K562 (cell line): ENCODE results near the gene CDC14A. TPM values are rescaled to one million over a fixed set of nuclear protein-coding genes. Genes with fewer than 3 reads are reported as not detected.

Experiments used
- ATAC-seq: fragments of 200-7000 bp; cut with Tn5 transposase; 3 replicates; pipeline ENCODE4 v1.9.1; 2020; ENCODE audit warnings: moderate library complexity
- BruUV-seq: library from RNA; stranded (reverse); fragments of 400-500 nt; replicated peaks from 2 replicates; lab custom pipeline; 2021; lab: Mats Ljungman, UMichigan
- CTCF ChIA-PET: fragments of 300-600 bp; formaldehyde crosslinking; extraction: SDS; loops from one replicate; lab custom pipeline; 2021; ENCODE audit warnings: low intra/inter-chr PET ratio; lab: Yijun Ruan, JAX
- POLR2A ChIA-PET: fragments of 300-600, 350-650 bp; sonication (Branson Sonifier 250); formaldehyde crosslinking; extraction: SDS; loops from one replicate; lab custom pipeline; 2021; ENCODE audit warnings: antibody characterized with exemption, inconsistent platforms; lab: Yijun Ruan, JAX
- DNase-seq, 4 experiments: peaks; one replicate each; pipeline versions ENCODE4 v3.0.0 to v3.0.0-alpha.2; 2011 to 2018; ENCODE audit warnings: low spot score in 3 of 4, mixed read lengths in 3 of 4; ENCODE audit errors: extremely low read depth in 1 of 4
- FAIRE-seq: peaks from 2 replicates; lab custom pipeline; 2011; peaks lifted over from hg19 to GRCh38; lab: Jason Lieb, UNC
- H2AFZ ChIP-seq: 2 replicates; pipeline ENCODE4 v1.6.0; 2011; ENCODE audit warnings: low read depth, low read length, control low read depth, inconsistent platforms
- H3K27ac ChIP-seq: fragments of 200-600 bp; 3 replicates; pipeline ENCODE4 v1.8.0; 2011; ENCODE audit warnings: low read depth, mild to moderate bottlenecking, control low read depth, inconsistent platforms, low read length, moderate library complexity, mixed read lengths; ENCODE audit errors: extremely low read depth
- H3K27me3 ChIP-seq, 2 experiments: fragments of 300-600 bp in 1 of 2; 2 replicates in 1 of 2; 3 replicates in 1 of 2; pipeline versions ENCODE4 v1.6.0 to v1.8.0; 2011; ENCODE audit warnings: inconsistent platforms in 2 of 2, low read length in 2 of 2, mild to moderate bottlenecking in 1 of 2, mixed read lengths in 1 of 2, moderate library complexity in 1 of 2; ENCODE audit not compliant: control insufficient read depth in 2 of 2, insufficient read depth in 2 of 2
- H3K36me3 ChIP-seq: fragments of 300-600 bp; 3 replicates; pipeline ENCODE4 v1.8.0; 2011; ENCODE audit warnings: mild to moderate bottlenecking, low read length, inconsistent platforms; ENCODE audit not compliant: control insufficient read depth, insufficient read depth
- H3K4me1 ChIP-seq, 2 experiments: fragments of 200-600 bp in 1 of 2; replicated peaks in 1 of 2; 2 replicates in 1 of 2; 3 replicates in 1 of 2; pipeline versions ENCODE4 v1.5.1 to v1.8.0; 2011; ENCODE audit warnings: inconsistent platforms in 2 of 2, low read length in 2 of 2, mild to moderate bottlenecking in 1 of 2, mixed read lengths in 1 of 2, moderate library complexity in 1 of 2; ENCODE audit not compliant: control insufficient read depth in 2 of 2, insufficient read depth in 2 of 2
- H3K4me2 ChIP-seq: 2 replicates; pipeline ENCODE4 v1.6.1; 2011; ENCODE audit warnings: low read length, control low read depth, inconsistent platforms, mixed read lengths; ENCODE audit not compliant: insufficient read depth
- H3K4me3 ChIP-seq: fragments of 200-600 bp; sonication (generic), shearing (Covaris generic); 2 replicates; pipeline ENCODE4 v1.5.1; 2016; ENCODE audit warnings: control low read depth, inconsistent platforms
- H3K79me2 ChIP-seq: fragments of 200-600 bp; 3 replicates; pipeline ENCODE4 v1.8.0; 2011; ENCODE audit warnings: low read length, inconsistent platforms; ENCODE audit not compliant: control insufficient read depth, insufficient read depth
- H3K9ac ChIP-seq, 2 experiments: 2 replicates each; pipeline versions ENCODE4 v1.6.0 to v1.6.1; 2011; ENCODE audit warnings: low read depth in 2 of 2, low read length in 2 of 2, control low read depth in 1 of 2, inconsistent platforms in 1 of 2, mild to moderate bottlenecking in 1 of 2, mixed read lengths in 1 of 2; ENCODE audit not compliant: insufficient read depth in 1 of 2
- H3K9me1 ChIP-seq: one replicate; pipeline ENCODE4 v1.6.0; 2011; ENCODE audit warnings: inconsistent platforms, mild to moderate bottlenecking, low read length, moderate library complexity; ENCODE audit not compliant: control insufficient read depth, insufficient read depth
- H3K9me3 ChIP-seq: replicated peaks from 2 replicates; pipeline ENCODE4 v1.5.1; 2011; ENCODE audit warnings: low read depth, low read length, inconsistent platforms; ENCODE audit not compliant: control insufficient read depth, insufficient read depth
- H4K20me1 ChIP-seq: replicated peaks from 2 replicates; pipeline ENCODE4 v1.6.1; 2011; ENCODE audit warnings: low read length, inconsistent platforms, mixed read lengths; ENCODE audit not compliant: control insufficient read depth, insufficient read depth
- CCNT2 ChIP-seq: IDR thresholded peaks from 2 replicates; pipeline ENCODE4 v1.6.1; 2011; ENCODE audit warnings: borderline replicate concordance, low read depth, mild to moderate bottlenecking, moderate library complexity, mixed read lengths, low read length; ENCODE audit not compliant: insufficient read length; ENCODE audit errors: extremely low read depth
- CREM ChIP-seq: IDR thresholded peaks from 2 replicates; pipeline ENCODE4 v1.6.1; 2014; ENCODE audit warnings: antibody characterized with exemption, low read depth
- CXXC5 ChIP-seq: fragments of 250-450 bp; sonication (Bioruptor Pico); IDR thresholded peaks from 2 replicates; pipeline ENCODE4 v1.8.0; 2022; ENCODE audit warnings: inconsistent platforms, mild to moderate bottlenecking, moderate library complexity
- ELF1 ChIP-seq: fragments of 200-800 bp; sonication (Bioruptor generic); IDR thresholded peaks from 2 replicates; pipeline ENCODE4 v1.6.1; 2016; ENCODE audit warnings: missing genetic modification characterization, missing compliant biosample characterization
- ELF4 ChIP-seq: fragments of 450-650 bp; formaldehyde crosslinking; IDR thresholded peaks from 2 replicates; pipeline ENCODE4 v1.4.0; 2022; ENCODE audit warnings: missing genetic modification characterization
- ERF ChIP-seq: fragments of 450-650 bp; formaldehyde crosslinking; IDR thresholded peaks from 2 replicates; pipeline ENCODE4 v1.4.0; 2020; ENCODE audit warnings: mild to moderate bottlenecking, mixed read lengths
- ESRRA ChIP-seq: fragments of 450-650 bp; IDR thresholded peaks from 2 replicates; pipeline ENCODE4 v1.6.1; 2014; ENCODE audit warnings: low read depth, mild to moderate bottlenecking, moderate library complexity, borderline replicate concordance
- FIP1L1 ChIP-seq: fragments of 200-400 bp; formaldehyde crosslinking; IDR thresholded peaks from 2 replicates; pipeline ENCODE4 v1.6.1; 2018; ENCODE audit warnings: mild to moderate bottlenecking, low read depth, low read length; ENCODE audit not compliant: poor library complexity, severe bottlenecking
- LCOR ChIP-seq: sonication (generic); formaldehyde crosslinking; IDR thresholded peaks from 2 replicates; pipeline ENCODE4 v1.8.0; 2022; ENCODE audit warnings: mild to moderate bottlenecking, missing genetic modification reagents
- MAZ ChIP-seq, 2 experiments: fragments of 450-650 bp in 1 of 2; sonication (generic) in 1 of 2; formaldehyde crosslinking; IDR thresholded peaks in 1 of 2; conservative IDR thresholded peaks in 1 of 2; 2 replicates each; pipeline versions ENCODE4 v1.4.0 to v1.5.0; 2020; ENCODE audit warnings: mild to moderate bottlenecking in 1 of 2, missing genetic modification reagents in 1 of 2
- NR2C2 ChIP-seq, 2 experiments: fragments of 200-800 bp in 1 of 2; sonication (Bioruptor generic) in 1 of 2; sonication (generic) in 1 of 2; formaldehyde crosslinking in 1 of 2; IDR thresholded peaks; 2 replicates each; pipeline versions ENCODE4 v1.6.1 to v1.8.0; 2016 to 2022; ENCODE audit warnings: mild to moderate bottlenecking in 1 of 2, missing compliant biosample characterization in 1 of 2, missing genetic modification characterization in 1 of 2, missing genetic modification reagents in 1 of 2
- RNF2 ChIP-seq: sonication (generic); IDR thresholded peaks from 2 replicates; pipeline ENCODE4 v1.6.1; 2016
- SMARCA4 ChIP-seq: fragments of 450-650 bp; IDR thresholded peaks from 2 replicates; pipeline ENCODE4 v1.6.1; 2016
- TAL1 ChIP-seq: fragments of 450-650 bp; IDR thresholded peaks from 2 replicates; pipeline ENCODE4 v1.6.1; 2016; ENCODE audit warnings: mild to moderate bottlenecking
- TFAP4 ChIP-seq: sonication (generic); formaldehyde crosslinking; IDR thresholded peaks from 2 replicates; pipeline ENCODE4 v1.8.0; 2022; ENCODE audit warnings: missing genetic modification reagents, mild to moderate bottlenecking, moderate library complexity, borderline replicate concordance
- WGBS: fragments of 100-300 bp; shearing (Covaris generic); methylation state at CpG from one replicate; pipeline ENCODE4 v1.1.6; 2016; ENCODE audit warnings: low coverage, mixed read lengths; ENCODE audit not compliant: insufficient coverage; ENCODE audit errors: missing lambda C conversion rate; 5-methylcytosine and 5-hydroxymethylcytosine counted together
- in situ Hi-C: fragments of 300-500 bp; cut with MboI; formaldehyde crosslinking; loops from 4 replicates; pipeline ENCODE4 v1.15.0; 2018; ENCODE audit warnings: inconsistent platforms, mixed read lengths
- intact Hi-C: fragments of 100-400 bp; cut with micrococcal nuclease; formaldehyde crosslinking; loops from 2 replicates; pipeline ENCODE4 v1.14.2; 2022
- polyA plus RNA-seq, 8 experiments: library from polyadenylated mRNA; depleted of rRNA in 4 of 8; stranded (reverse) in 5 of 8; unstranded in 3 of 8; fragments of >200 nt; fragmentation: Nextera tagmentation in 2 of 8; fragmentation: Illumina TruSeq in 1 of 8; extraction: Ambion mirVana in 2 of 8; extraction: Trizol in 1 of 8; gene quantifications; 2 replicates each; pipeline versions ENCODE4 v1.2.1 to v1.2.3, GENCODE V29; 2011 to 2014; ENCODE audit warnings: inconsistent platforms in 1 of 8, missing spikeins in 1 of 8
- total RNA-seq, 7 experiments: library from RNA; depleted of rRNA in 6 of 7; stranded (reverse); fragments of >200 nt in 6 of 7; fragmentation: Illumina TruSeq in 2 of 7; extraction: Trizol in 2 of 7; gene quantifications; 2 replicates each; pipeline versions ENCODE4 v1.2.1 to v1.2.3, GENCODE V29; 2011 to 2021; ENCODE audit warnings: low replicate concordance in 1 of 7
- TF ChIP-seq, protein P1 (sequence below): fragments of 450-650 bp; formaldehyde crosslinking; IDR thresholded peaks from 2 replicates; pipeline ENCODE4 v1.4.0; 2020; ENCODE audit warnings: mild to moderate bottlenecking, moderate library complexity
- TF ChIP-seq, protein P2 (sequence below): fragments of 450-650 bp; formaldehyde crosslinking; conservative IDR thresholded peaks from 2 replicates; pipeline ENCODE4 v1.4.0; 2022; ENCODE audit warnings: mild to moderate bottlenecking, missing genetic modification characterization

Gene CDC14A
- total and polyA plus RNA-seq, 9 of the 15 experiments (the other 6 are each of a cell fraction or from before 2014, with no cell fraction given), result 17.0 to 74.3 (median 33.4) TPM

- intact Hi-C loops, result no loop called here
- ChIA-PET CTCF (no interaction called here), POLR2A (interaction anchor here (1.3 to 1.9 kb wide), 2 partner anchors 18 to 77 kb away, joined by 3 to 5 read pairs; no protein-coding TSS in a partner anchor)
- no peak overlapping the region for H3K4me3 ChIP-seq
- peak; percentile 85 for ATAC-seq
- no peaks in the 10 kb centered on the region for H3K27me3 ChIP-seq
- in situ Hi-C loops, result no loop called here
- H3K4me2 ChIP-seq, result 0 out of 2 replicates have a peak overlapping the region, but pooled peaks have one; percentile 8
- DNase-seq, result peak; percentile 44 to 83 (median 62)
- peak overlapping the region; percentile 15; the same call in 1 of the 3 replicates for H3K27ac ChIP-seq
- H3K9me1 ChIP-seq, result no peaks in the 10 kb centered on the region
- peaks cover 65% of the 10 kb centered on the region for H3K36me3 ChIP-seq
- no TSS peak for BruUV-seq
- peak; percentile 86 for FAIRE-seq
- H4K20me1 ChIP-seq, result 0 out of 2 replicates have a peak, but pooled peaks cover 3% of the 10 kb centered on the region
- WGBS, result 37% methylated on average over 4 of the region's 4 CpGs
- peaks cover 49% of the 10 kb centered on the region for H3K79me2 ChIP-seq
- peaks cover 0 to 49% of the 10 kb centered on the region in 2 experiments for H3K4me1 ChIP-seq
- H3K9me3 ChIP-seq, result no peaks in the 10 kb centered on the region
- no peak overlapping the region for H3K9ac ChIP-seq
- no peak overlapping the region for H2AFZ ChIP-seq
- TF ChIP-seq ESRRA (peak; percentile 35; the same call in 1 of the 2 replicates), FIP1L1 (no peak), ELF1 (tag) (peak; percentile 79), CREM (peak; percentile 67), ELF4 (CRISPR knock-in tag) (0 out of 2 replicates have a peak, but pooled peaks have one; percentile 68), SMARCA4 (peak; percentile 87), ERF (CRISPR knock-in tag) (no peak), TAL1 (peak; percentile 39; the same call in 1 of the 2 replicates), MAZ (CRISPR knock-in tag; conservative IDR thresholded peaks at IDR 0.05 in 1 of 2, IDR thresholded peaks at IDR 0.05 in 1 of 2) (peak; percentile 38 to 47; a peak in 1 of 4 replicates), RNF2 (peak; percentile 54; the same call in 1 of the 2 replicates), CXXC5 (CRISPR knock-in tag) (peak; percentile 52), LCOR (CRISPR knock-in tag) (0 out of 2 replicates have a peak, but pooled peaks have one; percentile 27), CCNT2 (peak; percentile 77), TFAP4 (CRISPR knock-in tag) (peak; percentile 68), NR2C2 (CRISPR knock-in tag; IDR thresholded peaks at IDR 0.05) (no peak), NR2C2 (tag; IDR thresholded peaks at IDR 0.05) (0 out of 2 replicates have a peak, but pooled peaks have one; percentile 24)
- TF ChIP-seq, protein P1, sequence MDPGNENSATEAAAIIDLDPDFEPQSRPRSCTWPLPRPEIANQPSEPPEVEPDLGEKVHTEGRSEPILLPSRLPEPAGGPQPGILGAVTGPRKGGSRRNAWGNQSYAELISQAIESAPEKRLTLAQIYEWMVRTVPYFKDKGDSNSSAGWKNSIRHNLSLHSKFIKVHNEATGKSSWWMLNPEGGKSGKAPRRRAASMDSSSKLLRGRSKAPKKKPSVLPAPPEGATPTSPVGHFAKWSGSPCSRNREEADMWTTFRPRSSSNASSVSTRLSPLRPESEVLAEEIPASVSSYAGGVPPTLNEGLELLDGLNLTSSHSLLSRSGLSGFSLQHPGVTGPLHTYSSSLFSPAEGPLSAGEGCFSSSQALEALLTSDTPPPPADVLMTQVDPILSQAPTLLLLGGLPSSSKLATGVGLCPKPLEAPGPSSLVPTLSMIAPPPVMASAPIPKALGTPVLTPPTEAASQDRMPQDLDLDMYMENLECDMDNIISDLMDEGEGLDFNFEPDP (CRISPR knock-in tag), result no peak
- TF ChIP-seq, protein P2, sequence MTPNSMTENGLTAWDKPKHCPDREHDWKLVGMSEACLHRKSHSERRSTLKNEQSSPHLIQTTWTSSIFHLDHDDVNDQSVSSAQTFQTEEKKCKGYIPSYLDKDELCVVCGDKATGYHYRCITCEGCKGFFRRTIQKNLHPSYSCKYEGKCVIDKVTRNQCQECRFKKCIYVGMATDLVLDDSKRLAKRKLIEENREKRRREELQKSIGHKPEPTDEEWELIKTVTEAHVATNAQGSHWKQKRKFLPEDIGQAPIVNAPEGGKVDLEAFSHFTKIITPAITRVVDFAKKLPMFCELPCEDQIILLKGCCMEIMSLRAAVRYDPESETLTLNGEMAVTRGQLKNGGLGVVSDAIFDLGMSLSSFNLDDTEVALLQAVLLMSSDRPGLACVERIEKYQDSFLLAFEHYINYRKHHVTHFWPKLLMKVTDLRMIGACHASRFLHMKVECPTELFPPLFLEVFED (CRISPR knock-in tag), result no peak
Observed at GRCh38 chr1:100440075-100440809, 87.9 kb downstream of the CDC14A start.
